OCI-M1 (cell line): Measurements from ENCODE around the gene VGLL3.
A peak's percentile ranks its signal among the peaks of the same experiment; 100 is the strongest.
"Not testable (repeated sequence)": the region's sequence is repeated elsewhere in the genome, so short reads cannot be mapped to it uniquely, and the experiment has no call there.

Experiments
- DNase-seq: peaks from one replicate; lab custom pipeline; 2025; lab: John Stamatoyannopoulos, UW

VGLL3 gene

GRCh38 chr3:86989611-86990010 is 1.3 kb downstream of the VGLL3 start:
- DNase-seq = no peak

GRCh38 chr3:86989006-86989405 is 1.9 kb downstream of the VGLL3 start:
- DNase-seq = no peak

- no peak for DNase-seq
Observed at GRCh38 chr3:86988235-86988634, 2.7 kb downstream of the VGLL3 start.

- DNase-seq = no peak
Observed at GRCh38 chr3:86987421-86987715, 3.6 kb downstream of the VGLL3 start.

- no peak for DNase-seq
Observed at GRCh38 chr3:86986671-86987420, 4.1 kb downstream of the VGLL3 start.

GRCh38 chr3:86985181-86985826 is 5.6 kb downstream of the VGLL3 start:
- no peak for DNase-seq

- no peak for DNase-seq
Observed at GRCh38 chr3:86984271-86984670, 6.7 kb downstream of the VGLL3 start.

- DNase-seq = no peak
Observed at GRCh38 chr3:86982883-86983282, 8.1 kb downstream of the VGLL3 start.

- no peak for DNase-seq
Observed at GRCh38 chr3:86978111-86978551, 12.8 kb downstream of the VGLL3 start.

- no peak for DNase-seq
Observed at GRCh38 chr3:86976219-86976618, 14.7 kb downstream of the VGLL3 start.

GRCh38 chr3:86974177-86974576 is 16.8 kb downstream of the VGLL3 start:
- DNase-seq = not testable (repeated sequence)

- no peak for DNase-seq
Observed at GRCh38 chr3:86973440-86973839, 17.5 kb downstream of the VGLL3 start.

GRCh38 chr3:86969500-86970189 is 21.3 kb downstream of the VGLL3 start:
- peak; percentile 68 for DNase-seq

- no peak for DNase-seq
Observed at GRCh38 chr3:86968244-86968932, 22.6 kb downstream of the VGLL3 start.

GRCh38 chr3:86967062-86967461 is 23.9 kb downstream of the VGLL3 start:
- no peak for DNase-seq

GRCh38 chr3:86965166-86965565 is 25.8 kb downstream of the VGLL3 start:
- no peak for DNase-seq

GRCh38 chr3:86963611-86964010 is 27.3 kb downstream of the VGLL3 start:
- DNase-seq = no peak

- no peak for DNase-seq
Observed at GRCh38 chr3:86961297-86961696, 29.7 kb downstream of the VGLL3 start.

- DNase-seq = no peak
Observed at GRCh38 chr3:86960550-86960949, 30.4 kb downstream of the VGLL3 start.

- no peak for DNase-seq
Observed at GRCh38 chr3:86958534-86958933, 32.4 kb downstream of the VGLL3 start.

- DNase-seq = no peak
Observed at GRCh38 chr3:86954747-86955146, 36.2 kb downstream of the VGLL3 start.

GRCh38 chr3:86954226-86954625 is 36.7 kb downstream of the VGLL3 start:
- no peak for DNase-seq

- no peak for DNase-seq
Observed at GRCh38 chr3:86951322-86951721, 39.6 kb downstream of the VGLL3 start.
